ENCODE results near the gene RBM47.
"Not testable (repeated sequence)": the region's sequence is repeated elsewhere in the genome, so short reads cannot be mapped to it uniquely, and the experiment has no call there.

The RBM47 gene

DNA sequence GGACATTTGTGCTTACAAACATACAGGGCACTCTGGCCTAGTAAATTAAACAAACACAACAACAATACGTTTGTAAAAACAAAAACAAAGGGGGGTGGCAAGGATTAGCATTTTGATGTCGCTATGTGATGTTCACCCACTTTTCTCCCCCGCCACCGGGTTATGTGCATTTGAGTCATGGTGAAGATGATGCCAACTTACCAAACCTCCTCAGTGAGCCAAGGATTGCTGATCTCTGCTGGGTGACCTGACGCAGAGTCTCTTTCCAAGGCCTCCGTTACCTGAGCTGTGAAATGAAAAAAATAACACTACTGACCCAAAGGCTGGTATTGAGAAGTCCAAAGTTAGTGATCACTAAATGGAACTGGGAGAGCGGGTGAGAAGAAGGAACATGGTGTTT is 85.4 kb downstream of the RBM47 start:
- in situ Hi-C loops (cut with MboI; ENCODE audit: low sequenced_read_pairs), result no loop called here

DNA sequence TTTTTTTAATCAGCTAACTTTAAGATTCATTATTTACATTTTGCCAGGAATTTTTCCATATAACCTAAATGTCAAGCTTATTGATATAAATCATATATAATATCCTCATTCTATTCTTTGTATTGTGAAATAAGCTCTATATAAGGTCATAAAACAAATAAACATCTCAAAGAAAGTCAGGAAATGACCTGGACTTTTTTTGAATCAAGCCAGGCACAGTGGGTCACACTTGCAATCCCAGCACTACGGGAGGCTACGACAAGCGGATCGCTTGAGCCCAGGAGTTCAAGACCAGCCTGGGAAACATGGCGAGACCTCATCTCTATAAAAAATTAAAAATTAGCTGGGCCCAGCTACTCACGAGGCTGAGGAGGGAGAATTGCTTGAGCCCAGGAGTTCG is 88.9 kb downstream of the RBM47 start:
- in situ Hi-C loops (cut with MboI; ENCODE audit: low sequenced_read_pairs), result no loop called here

GRCh38 chr4:40536032-40536431 is 93.6 kb downstream of the RBM47 start:
- in situ Hi-C loops (cut with MboI; ENCODE audit: low sequenced_read_pairs), result no loop called here

GRCh38 chr4:40531636-40532023 is 98.0 kb downstream of the RBM47 start:
- in situ Hi-C loops (cut with MboI; ENCODE audit: low sequenced_read_pairs), result no loop called here

- in situ Hi-C loops (cut with MboI; ENCODE audit: low sequenced_read_pairs), result no loop called here
These were observed 98.6 kb downstream of the RBM47 start for GRCh38 chr4:40530961-40531635.

GRCh38 chr4:40526741-40527140 is 102.9 kb downstream of the RBM47 start:
- in situ Hi-C loops (cut with MboI; ENCODE audit: low sequenced_read_pairs), result no loop called here

GRCh38 chr4:40525752-40526598 is 103.7 kb downstream of the RBM47 start:
- in situ Hi-C loops (cut with MboI; ENCODE audit: low sequenced_read_pairs), result no loop called here

GRCh38 chr4:40524366-40525041 is 105.2 kb downstream of the RBM47 start:
- in situ Hi-C loops (cut with MboI; ENCODE audit: low sequenced_read_pairs), result no loop called here

GRCh38 chr4:40523581-40523980 is 106.1 kb downstream of the RBM47 start:
- in situ Hi-C loops (cut with MboI; ENCODE audit: low sequenced_read_pairs), result no loop called here

GRCh38 chr4:40521957-40522356 is 107.7 kb downstream of the RBM47 start:
- in situ Hi-C loops (cut with MboI; ENCODE audit: low sequenced_read_pairs), result no loop called here

- in situ Hi-C loops (cut with MboI; ENCODE audit: low sequenced_read_pairs), result no loop called here
These were observed 109.1 kb downstream of the RBM47 start for GRCh38 chr4:40520533-40520932.

DNA sequence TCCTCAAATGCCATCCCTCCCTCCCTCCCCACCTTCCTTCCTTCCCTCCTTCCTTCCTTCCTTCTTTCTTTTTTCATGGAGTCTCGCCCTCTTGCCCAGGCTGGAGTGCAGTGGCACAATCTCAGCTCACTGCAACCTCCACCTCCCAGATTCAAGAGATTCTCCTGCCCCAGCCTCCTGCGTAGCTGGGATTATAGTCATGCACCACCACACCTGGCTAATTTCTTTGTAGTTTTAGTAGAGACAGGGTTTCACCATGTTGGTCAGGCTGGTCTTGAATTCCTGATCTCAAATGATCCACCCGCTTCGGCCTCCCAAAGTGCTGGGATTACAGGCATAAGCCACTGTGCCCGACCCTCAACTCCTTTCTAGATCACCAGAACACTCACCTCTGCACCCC is 112.6 kb downstream of the RBM47 start:
- in situ Hi-C loops (cut with MboI; ENCODE audit: low sequenced_read_pairs), result not testable (repeated sequence)

- in situ Hi-C loops (cut with MboI; ENCODE audit: low sequenced_read_pairs), result no loop called here
These were observed 113.0 kb downstream of the RBM47 start for GRCh38 chr4:40516651-40517050.

- in situ Hi-C loops (cut with MboI; ENCODE audit: low sequenced_read_pairs), result no loop called here
These were observed 114.0 kb downstream of the RBM47 start for GRCh38 chr4:40515398-40516293.

- in situ Hi-C loops (cut with MboI; ENCODE audit: low sequenced_read_pairs), result no loop called here
These were observed 114.6 kb downstream of the RBM47 start for GRCh38 chr4:40515037-40515397.

GRCh38 chr4:40514497-40514951 is 115.1 kb downstream of the RBM47 start:
- in situ Hi-C loops (cut with MboI; ENCODE audit: low sequenced_read_pairs), result no loop called here

- in situ Hi-C loops (cut with MboI; ENCODE audit: low sequenced_read_pairs), result no loop called here
These were observed 118.5 kb downstream of the RBM47 start for GRCh38 chr4:40511036-40511614.

- in situ Hi-C loops (cut with MboI; ENCODE audit: low sequenced_read_pairs), result no loop called here
These were observed 121.7 kb downstream of the RBM47 start for GRCh38 chr4:40507977-40508376.

DNA sequence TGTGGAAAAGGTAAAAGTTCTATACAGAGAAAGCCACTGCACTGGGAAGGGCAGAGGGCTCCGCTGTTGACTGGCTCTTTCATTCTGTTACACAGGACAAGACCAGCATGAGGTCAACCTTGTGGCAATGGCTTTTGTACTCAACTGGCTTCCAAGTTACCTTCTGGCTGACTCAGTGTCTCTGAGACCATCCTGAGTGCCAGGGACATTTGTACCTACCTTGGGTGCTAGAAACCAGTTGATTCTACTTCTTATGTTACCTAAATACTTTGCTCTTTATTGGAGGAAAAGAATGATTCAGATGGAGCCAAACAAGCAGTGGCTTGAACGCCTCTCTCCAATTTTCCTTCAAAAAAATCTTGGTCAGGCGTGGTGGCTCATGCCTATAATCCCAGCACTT is 123.2 kb downstream of the RBM47 start:
- in situ Hi-C loops (cut with MboI; ENCODE audit: low sequenced_read_pairs), result no loop called here

DNA sequence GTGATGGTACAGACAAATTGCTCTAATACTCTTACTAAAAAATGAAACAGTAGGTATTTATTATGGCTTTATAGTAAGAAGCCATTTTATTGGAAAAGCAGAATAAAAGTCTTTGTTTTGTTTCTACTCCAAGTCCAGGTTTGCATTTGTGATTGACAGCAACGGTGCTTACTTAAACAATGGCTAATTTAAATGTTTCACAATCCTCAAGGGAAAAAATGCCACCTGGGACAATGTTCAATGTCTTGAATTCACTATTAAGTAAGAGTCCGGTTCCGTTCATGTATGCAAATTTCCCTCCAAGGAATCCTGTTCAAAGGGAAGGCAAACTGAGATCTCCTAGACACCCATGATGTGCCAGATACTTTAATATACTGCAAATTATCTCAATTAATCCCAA is 123.6 kb downstream of the RBM47 start:
- in situ Hi-C loops (cut with MboI; ENCODE audit: low sequenced_read_pairs), result no loop called here

Measured in HL-60/S4 treated with retinoic acid at 250 ng/mL for 4 days and 3 days (cell line).